Kidney (tissue), 14 donors: ENCODE data around the gene NDUFS6. TPM values are rescaled to one million over a fixed set of nuclear protein-coding genes. Genes with fewer than 3 reads are reported as not detected.
A peak's percentile ranks its signal among the peaks of the same experiment; 100 is the strongest.

Source experiments
- DNase-seq, 5 donors: peaks; one replicate each; pipeline ENCODE4 v3.0.0-alpha.2; 2013 to 2020
- FAIRE-seq: peaks from 2 replicates; lab custom pipeline; 2012; peaks lifted over from hg19 to GRCh38; lab: Jason Lieb, UNC
- H3K27ac ChIP-seq, 2 donors: one replicate each; pipeline ENCODE4 v1.7.0; 2013; ENCODE audit warnings: low read depth in 2 of 2, low read length in 2 of 2, inconsistent platforms in 1 of 2
- H3K27me3 ChIP-seq: one replicate; pipeline ENCODE4 v1.7.1; 2013; ENCODE audit warnings: low read length, inconsistent platforms; ENCODE audit not compliant: control insufficient read depth, insufficient read depth
- H3K36me3 ChIP-seq, 3 donors: one replicate each; pipeline versions ENCODE4 v1.7.0 to v1.7.1; 2013; ENCODE audit warnings: low read length in 3 of 3, control low read depth in 1 of 3, inconsistent platforms in 1 of 3; ENCODE audit not compliant: insufficient read depth in 3 of 3, control insufficient read depth in 2 of 3
- H3K4me1 ChIP-seq, 3 donors: one replicate each; pipeline versions ENCODE4 v1.7.0 to v1.7.1; 2013; ENCODE audit warnings: low read length in 3 of 3, inconsistent platforms in 1 of 3, low read depth in 1 of 3; ENCODE audit not compliant: control insufficient read depth in 2 of 3, insufficient read depth in 2 of 3
- H3K4me3 ChIP-seq, 3 donors: one replicate each; pipeline versions ENCODE4 v1.7.0 to v1.8.1; 2013; ENCODE audit warnings: low read length in 3 of 3, control low read depth in 1 of 3, inconsistent platforms in 1 of 3
- H3K9ac ChIP-seq, 3 donors: one replicate each; pipeline versions ENCODE4 v1.7.0 to v1.7.1; 2013; ENCODE audit warnings: low read length in 3 of 3, control low read depth in 1 of 3, inconsistent platforms in 1 of 3
- H3K9me3 ChIP-seq, 3 donors: one replicate each; pipeline versions ENCODE4 v1.7.0 to v1.7.1; 2013; ENCODE audit warnings: low read length in 3 of 3, control low read depth in 1 of 3, inconsistent platforms in 1 of 3; ENCODE audit not compliant: control insufficient read depth in 2 of 3, insufficient read depth in 1 of 3
- intact Hi-C: fragments of 100-400 bp; cut with DNase I; formaldehyde crosslinking; loops from one replicate; pipeline ENCODE4 v1.11.1; 2022
- polyA plus RNA-seq: library from polyadenylated mRNA; stranded (reverse); fragments of 350-450 nt; fragmentation: Illumina TruSeq; extraction: RNeasy Lipid Tissue Mini Kit (QIAGEN cat#74804); gene quantifications from one replicate; pipeline ENCODE4 v1.2.3, GENCODE V29; 2014; ENCODE audit warnings: low read depth, low replicate concordance; ENCODE audit not compliant: insufficient read depth
- total RNA-seq: library from RNA; stranded (reverse); fragmentation: NEBNext Ultra II Directional; extraction: Animal tissue kit (Norgen Biotek cat#: 25700); gene quantifications from one replicate; pipeline ENCODE4 v1.2.1, GENCODE V29; 2021
- TF ChIP-seq, protein P1 (sequence below): IDR thresholded peaks from 3 replicates; pipeline ENCODE4 v1.5.1; 2012; ENCODE audit warnings: mild to moderate bottlenecking, moderate library complexity, borderline replicate concordance; ENCODE audit not compliant: insufficient read depth; ENCODE audit errors: extremely low read depth
- donor health status: control.
- donor health status: control.
- donor health status: control.
- donor health status: control.
- donor health status: control.
- donor health status: DM: yes; HTN: yes; CAD: no.
- donor health status: Normal renal cell carcinoma (clear cell type).

Gene NDUFS6
- total and polyA plus RNA-seq, 2 donors from 2014 or later = 31.1 to 164 TPM

DNA sequence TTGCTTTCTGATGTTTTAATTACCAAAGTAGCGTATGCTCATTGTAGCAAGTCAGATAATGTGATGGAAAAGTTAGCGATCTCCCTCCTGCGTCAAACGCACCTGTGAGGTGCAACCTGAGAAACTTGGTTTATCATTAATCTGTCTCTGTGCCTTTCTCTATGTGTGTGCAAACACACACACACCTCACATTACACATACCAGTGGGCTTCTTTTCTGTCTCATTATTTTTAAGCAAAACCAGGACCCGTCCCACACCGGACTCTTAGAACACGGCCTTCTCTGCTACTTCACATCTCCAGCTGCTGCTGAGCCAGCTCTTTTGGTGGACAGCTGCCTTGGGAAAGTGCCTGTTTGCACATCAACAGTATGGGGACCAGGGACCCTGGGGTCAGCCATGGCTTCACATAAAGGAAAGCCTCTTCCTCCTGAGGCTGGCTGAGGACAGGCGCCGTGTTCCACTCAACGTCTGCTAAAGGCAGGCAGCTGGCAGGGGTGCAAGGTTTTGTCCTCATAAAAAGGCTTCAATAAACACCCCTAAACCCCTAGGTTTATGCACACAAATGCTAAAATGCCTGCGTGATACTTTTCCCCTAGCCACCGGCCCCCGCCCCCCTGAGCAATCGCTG is 45.8 kb upstream of the NDUFS6 start:
- H3K4me1 ChIP-seq = no peaks in the 10 kb centered on the region
- FAIRE-seq (no peak), DNase-seq (peak in 2 of 5 donors; percentile 11 to 44)
- H3K36me3 ChIP-seq = no peaks in the 10 kb centered on the region
- no peaks in the 10 kb centered on the region for H3K9me3 ChIP-seq
- no peak overlapping the region for H3K4me3 ChIP-seq
- TF ChIP-seq, protein P1, sequence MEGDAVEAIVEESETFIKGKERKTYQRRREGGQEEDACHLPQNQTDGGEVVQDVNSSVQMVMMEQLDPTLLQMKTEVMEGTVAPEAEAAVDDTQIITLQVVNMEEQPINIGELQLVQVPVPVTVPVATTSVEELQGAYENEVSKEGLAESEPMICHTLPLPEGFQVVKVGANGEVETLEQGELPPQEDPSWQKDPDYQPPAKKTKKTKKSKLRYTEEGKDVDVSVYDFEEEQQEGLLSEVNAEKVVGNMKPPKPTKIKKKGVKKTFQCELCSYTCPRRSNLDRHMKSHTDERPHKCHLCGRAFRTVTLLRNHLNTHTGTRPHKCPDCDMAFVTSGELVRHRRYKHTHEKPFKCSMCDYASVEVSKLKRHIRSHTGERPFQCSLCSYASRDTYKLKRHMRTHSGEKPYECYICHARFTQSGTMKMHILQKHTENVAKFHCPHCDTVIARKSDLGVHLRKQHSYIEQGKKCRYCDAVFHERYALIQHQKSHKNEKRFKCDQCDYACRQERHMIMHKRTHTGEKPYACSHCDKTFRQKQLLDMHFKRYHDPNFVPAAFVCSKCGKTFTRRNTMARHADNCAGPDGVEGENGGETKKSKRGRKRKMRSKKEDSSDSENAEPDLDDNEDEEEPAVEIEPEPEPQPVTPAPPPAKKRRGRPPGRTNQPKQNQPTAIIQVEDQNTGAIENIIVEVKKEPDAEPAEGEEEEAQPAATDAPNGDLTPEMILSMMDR = no peak
- no peak overlapping the region for H3K27ac ChIP-seq
- H3K27me3 ChIP-seq = no peaks in the 10 kb centered on the region
- intact Hi-C loops = no loop called here
- H3K9ac ChIP-seq = no peak overlapping the region

DNA sequence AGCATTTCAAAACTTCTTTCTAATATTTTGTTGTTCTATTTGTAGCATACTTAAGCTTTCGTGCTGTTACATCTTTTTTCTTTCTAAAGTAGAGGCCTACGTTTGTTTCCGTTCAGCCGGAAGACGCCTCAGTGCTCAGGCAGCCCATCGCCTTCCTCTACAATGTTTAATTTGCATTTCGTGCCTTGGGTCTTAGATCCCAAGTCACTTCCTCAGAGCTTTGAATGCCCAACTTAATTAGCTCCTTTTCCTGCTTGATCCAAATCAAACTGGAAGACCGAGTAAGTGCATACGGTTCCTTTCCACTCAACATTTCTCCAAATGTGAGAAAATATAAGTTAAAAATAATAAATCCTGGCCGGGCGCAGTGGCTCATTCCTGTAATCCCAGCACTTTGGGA is 44.7 kb upstream of the NDUFS6 start:
- H3K9me3 ChIP-seq = no peaks in the 10 kb centered on the region
- no peak overlapping the region for H3K4me3 ChIP-seq
- intact Hi-C loops = no loop called here
- TF ChIP-seq, protein P1 = no peak
- FAIRE-seq (no peak), DNase-seq (peak in 2 of 5 donors; percentile 0 to 7)
- H3K27ac ChIP-seq = no peak overlapping the region
- no peak overlapping the region for H3K9ac ChIP-seq
- no peaks in the 10 kb centered on the region for H3K36me3 ChIP-seq
- no peaks in the 10 kb centered on the region for H3K27me3 ChIP-seq
- no peaks in the 10 kb centered on the region for H3K4me1 ChIP-seq

DNA sequence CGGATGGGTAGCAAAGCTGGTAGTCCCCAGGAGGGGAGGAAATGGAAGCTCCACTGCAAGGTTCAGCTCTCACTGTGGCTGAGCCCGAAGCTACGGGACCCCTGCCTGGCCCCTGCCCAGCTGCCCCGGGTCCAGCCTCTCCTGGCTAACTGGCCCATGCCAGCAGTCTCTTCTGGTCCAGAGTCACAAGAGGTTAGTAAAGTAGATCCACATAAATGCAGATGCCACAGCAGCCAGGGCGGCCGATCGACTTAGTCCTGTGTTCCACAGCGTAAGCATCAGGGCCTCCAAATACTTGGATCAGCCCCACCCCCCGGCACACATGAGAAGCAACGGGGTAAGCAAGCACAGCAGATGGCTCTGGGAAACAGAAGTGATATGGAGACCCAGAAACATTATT is 43.7 kb upstream of the NDUFS6 start:
- H3K27me3 ChIP-seq = peaks cover 2% of the 10 kb centered on the region
- no peak overlapping the region for H3K27ac ChIP-seq
- no peak overlapping the region for H3K4me3 ChIP-seq
- TF ChIP-seq, protein P1 = no peak
- intact Hi-C loops = no loop called here
- no peak overlapping the region for H3K9ac ChIP-seq
- H3K4me1 ChIP-seq = no peaks in the 10 kb centered on the region
- H3K9me3 ChIP-seq = no peaks in the 10 kb centered on the region
- H3K36me3 ChIP-seq = no peaks in the 10 kb centered on the region
- DNase-seq = peak in 2 of 5 donors; percentile 6 to 32
- no peak for FAIRE-seq

DNA sequence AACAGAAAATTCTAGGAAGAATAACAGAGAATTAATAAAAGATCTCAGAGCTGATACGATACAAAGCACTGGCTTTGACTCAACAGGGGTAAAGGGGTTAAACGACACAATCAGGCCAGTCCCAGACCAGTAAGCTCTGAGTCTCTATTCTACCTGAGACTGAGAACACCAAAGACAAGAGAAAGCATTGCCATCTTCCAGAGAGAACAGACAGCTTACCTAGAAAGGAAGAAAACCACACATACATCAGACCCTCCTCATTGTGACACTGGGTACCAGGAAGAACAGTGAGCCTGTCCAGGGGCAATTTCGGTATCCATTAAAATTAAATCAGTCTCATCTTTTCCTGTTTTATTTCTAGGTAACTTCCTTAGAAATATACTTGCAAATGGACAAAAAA is 42.6 kb upstream of the NDUFS6 start:
- no peaks in the 10 kb centered on the region for H3K9me3 ChIP-seq
- no peaks in the 10 kb centered on the region for H3K4me1 ChIP-seq
- no peak overlapping the region for H3K9ac ChIP-seq
- FAIRE-seq (no peak), DNase-seq (no peak)
- H3K4me3 ChIP-seq = no peak overlapping the region
- peaks cover 3% of the 10 kb centered on the region for H3K27me3 ChIP-seq
- no peaks in the 10 kb centered on the region for H3K36me3 ChIP-seq
- intact Hi-C loops = no loop called here
- no peak overlapping the region for H3K27ac ChIP-seq
- TF ChIP-seq, protein P1 = no peak
